HepG2 (cell line): ENCODE results near the gene UBE2O. TPM values are rescaled to one million over a fixed set of nuclear protein-coding genes. Genes with fewer than 3 reads are reported as not detected.

Experiments
- CENPX ChIP-seq: sonication (generic); formaldehyde crosslinking; IDR thresholded peaks from 2 replicates; pipeline ENCODE4 v1.9.0; 2021; ENCODE audit warnings: mild to moderate bottlenecking, missing genetic modification reagents, moderate library complexity
- ERF ChIP-seq: IDR thresholded peaks from 2 replicates; pipeline ENCODE4 v1.6.1; 2018; ENCODE audit warnings: missing biosample characterization, missing genetic modification reagents
- HHEX ChIP-seq: IDR thresholded peaks from 2 replicates; pipeline ENCODE4 v1.6.1; 2016; ENCODE audit warnings: control low read depth
- HNF4G ChIP-seq, 2 experiments: sonication (generic) in 1 of 2; formaldehyde crosslinking in 1 of 2; IDR thresholded peaks; 2 replicates each; pipeline versions ENCODE4 v1.4.0 to v1.6.1; 2011 to 2020; ENCODE audit warnings: borderline replicate concordance in 2 of 2, low read depth in 2 of 2, mild to moderate bottlenecking in 2 of 2, low read length in 1 of 2, missing genetic modification reagents in 1 of 2, moderate library complexity in 1 of 2
- HOXA9 ChIP-seq: sonication (generic); formaldehyde crosslinking; IDR thresholded peaks from 2 replicates; pipeline ENCODE4 v1.8.1; 2022; ENCODE audit warnings: missing genetic modification reagents, mild to moderate bottlenecking, moderate library complexity, borderline replicate concordance
- KAT7 ChIP-seq: IDR thresholded peaks from 2 replicates; pipeline ENCODE4 v1.6.1; 2018; ENCODE audit warnings: borderline replicate concordance, missing compliant biosample characterization
- KLF16 ChIP-seq, 2 experiments: sonication (generic) in 1 of 2; formaldehyde crosslinking in 1 of 2; IDR thresholded peaks; 2 replicates each; pipeline versions ENCODE4 v1.6.1 to v1.8.0; 2016 to 2023; ENCODE audit warnings: missing genetic modification reagents in 2 of 2, missing compliant biosample characterization in 1 of 2
- MEF2D ChIP-seq: sonication (generic); formaldehyde crosslinking; IDR thresholded peaks from 2 replicates; pipeline ENCODE4 v1.5.1; 2020; ENCODE audit warnings: mild to moderate bottlenecking, missing genetic modification reagents
- POGZ ChIP-seq: sonication (generic); formaldehyde crosslinking; IDR thresholded peaks from 2 replicates; pipeline ENCODE4 v1.4.0; 2020; ENCODE audit warnings: mild to moderate bottlenecking, missing genetic modification reagents
- RCOR2 ChIP-seq: IDR thresholded peaks from 2 replicates; pipeline ENCODE4 v1.6.1; 2016; ENCODE audit warnings: missing biosample characterization, missing genetic modification reagents
- SNAI1 ChIP-seq: sonication (generic); formaldehyde crosslinking; IDR thresholded peaks from 2 replicates; pipeline ENCODE4 v1.5.0; 2020; ENCODE audit warnings: mild to moderate bottlenecking, missing genetic modification reagents, borderline replicate concordance
- YY1 ChIP-seq: IDR thresholded peaks from 2 replicates; pipeline ENCODE4 v1.6.1; 2011; ENCODE audit warnings: low read length, low read depth, moderate library complexity, mild to moderate bottlenecking; ENCODE audit not compliant: insufficient read depth, insufficient replicate concordance
- ZFP82 ChIP-seq: sonication (generic); formaldehyde crosslinking; IDR thresholded peaks from 2 replicates; pipeline ENCODE4 v1.5.1; 2020; ENCODE audit warnings: mild to moderate bottlenecking, missing genetic modification reagents, borderline replicate concordance
- ZNF567 ChIP-seq: sonication (generic); formaldehyde crosslinking; IDR thresholded peaks from 2 replicates; pipeline ENCODE4 v1.8.1; 2023; ENCODE audit warnings: mild to moderate bottlenecking, missing genetic modification reagents, borderline replicate concordance
- ZNF615 ChIP-seq: sonication (generic); formaldehyde crosslinking; IDR thresholded peaks from 2 replicates; pipeline ENCODE4 v1.5.0; 2020; ENCODE audit warnings: mild to moderate bottlenecking, missing genetic modification reagents, borderline replicate concordance
- ZZZ3 ChIP-seq: sonication (generic); formaldehyde crosslinking; IDR thresholded peaks from 2 replicates; pipeline ENCODE4 v1.4.0; 2020; ENCODE audit warnings: missing genetic modification reagents, mild to moderate bottlenecking, borderline replicate concordance
- polyA plus RNA-seq, 8 experiments: library from polyadenylated mRNA; depleted of rRNA in 3 of 8; stranded (reverse) in 7 of 8; unstranded in 1 of 8; fragments of >200 nt; fragmentation: Illumina TruSeq in 4 of 8; extraction: Trizol in 4 of 8; gene quantifications; 2 replicates each; pipeline versions ENCODE4 v1.2.1 to v1.2.3, GENCODE V29; 2011 to 2016; ENCODE audit warnings: low read depth in 4 of 8, missing spikeins in 1 of 8, mixed read lengths in 1 of 8; ENCODE audit not compliant: insufficient read depth in 1 of 8
- total RNA-seq, 5 experiments: library from RNA; depleted of rRNA; stranded (reverse); fragments of >200 nt; fragmentation: Illumina TruSeq; extraction: Trizol; gene quantifications; 2 replicates each; pipeline ENCODE4 v1.2.3, GENCODE V29; 2016; ENCODE audit warnings: low read depth in 1 of 5
- TF ChIP-seq, protein P1 (sequence below): sonication (generic); formaldehyde crosslinking; IDR thresholded peaks from 2 replicates; pipeline ENCODE4 v1.4.0; 2020; ENCODE audit warnings: mild to moderate bottlenecking, missing genetic modification reagents
- TF ChIP-seq, protein P2 (sequence below): sonication (generic); formaldehyde crosslinking; IDR thresholded peaks from 2 replicates; pipeline ENCODE4 v1.8.0; 2022; ENCODE audit warnings: low read depth, missing genetic modification reagents
- TF ChIP-seq, protein P3 (sequence below): sonication (generic); formaldehyde crosslinking; IDR thresholded peaks from 2 replicates; pipeline ENCODE4 v1.4.0; 2020; ENCODE audit warnings: mild to moderate bottlenecking, missing genetic modification reagents
- TF ChIP-seq, protein P4 (sequence below): sonication (generic); formaldehyde crosslinking; IDR thresholded peaks from one replicate; pipeline ENCODE4 v1.5.1; 2020; ENCODE audit warnings: mild to moderate bottlenecking, missing genetic modification reagents; ENCODE audit errors: not compliant biosample characterization

UBE2O gene
- total and polyA plus RNA-seq, 2 of the 13 experiments (the other 11 are each of a cell fraction or from before 2014, with no cell fraction given) = 21.5 to 23.5 TPM

DNA sequence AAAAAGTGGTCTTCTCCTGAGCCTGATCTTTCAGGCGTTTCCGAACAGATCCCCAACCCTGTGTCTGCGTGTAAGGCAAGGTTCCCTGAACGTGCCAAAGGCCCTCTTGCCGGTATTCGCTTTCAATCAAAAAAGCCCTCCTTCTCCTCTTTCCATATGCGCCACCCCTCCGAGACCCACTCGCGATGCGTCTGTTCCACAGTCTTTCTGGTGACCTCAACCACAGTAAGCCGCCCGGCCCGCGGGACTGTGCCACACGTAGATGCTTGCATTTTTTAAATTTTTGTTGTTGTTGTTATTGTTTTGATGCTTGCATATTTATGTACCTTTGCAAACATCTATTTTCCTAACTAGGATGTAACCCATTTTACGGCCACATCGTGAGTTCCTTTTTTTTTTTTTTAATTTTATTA is 98.6 kb downstream of the UBE2O start (continued):
- TF ChIP-seq, protein P1, sequence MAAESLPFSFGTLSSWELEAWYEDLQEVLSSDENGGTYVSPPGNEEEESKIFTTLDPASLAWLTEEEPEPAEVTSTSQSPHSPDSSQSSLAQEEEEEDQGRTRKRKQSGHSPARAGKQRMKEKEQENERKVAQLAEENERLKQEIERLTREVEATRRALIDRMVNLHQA (CRISPR knock-in tag) = no peak
- TF ChIP-seq ZZZ3 (no peak), POGZ (CRISPR knock-in tag) (no peak), MEF2D (CRISPR knock-in tag) (no peak), HOXA9 (CRISPR knock-in tag) (no peak), ZFP82 (CRISPR knock-in tag) (no peak), SNAI1 (CRISPR knock-in tag) (no peak), RCOR2 (CRISPR knock-in tag) (no peak), ZNF567 (CRISPR knock-in tag) (no peak), ZNF615 (CRISPR knock-in tag) (no peak), ERF (no peak), KLF16 (CRISPR knock-in tag; IDR thresholded peaks at IDR 0.05) (no peak), HNF4G (IDR thresholded peaks at IDR 0.05; ENCODE audit: borderline replicate concordance, low read depth, low read length) (no peak), HNF4G (CRISPR knock-in tag; IDR thresholded peaks at IDR 0.05; ENCODE audit: borderline replicate concordance, low read depth) (no peak), KAT7 (CRISPR knock-in tag) (no peak), YY1 (no peak), HHEX (no peak), CENPX (CRISPR knock-in tag) (no peak)
- TF ChIP-seq, protein P2, sequence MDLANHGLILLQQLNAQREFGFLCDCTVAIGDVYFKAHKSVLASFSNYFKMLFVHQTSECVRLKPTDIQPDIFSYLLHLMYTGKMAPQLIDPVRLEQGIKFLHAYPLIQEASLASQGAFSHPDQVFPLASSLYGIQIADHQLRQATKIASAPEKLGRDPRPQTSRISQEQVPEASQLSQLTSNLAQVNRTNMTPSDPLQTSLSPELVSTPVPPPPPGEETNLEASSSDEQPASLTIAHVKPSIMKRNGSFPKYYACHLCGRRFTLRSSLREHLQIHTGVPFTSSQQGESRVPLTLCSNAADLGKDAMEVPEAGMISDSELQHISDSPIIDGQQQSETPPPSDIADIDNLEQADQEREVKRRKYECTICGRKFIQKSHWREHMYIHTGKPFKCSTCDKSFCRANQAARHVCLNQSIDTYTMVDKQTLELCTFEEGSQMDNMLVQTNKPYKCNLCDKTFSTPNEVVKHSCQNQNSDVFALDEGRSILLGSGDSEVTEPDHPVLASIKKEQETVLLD (CRISPR knock-in tag) = peak; percentile 11; the same call in 1 of the 2 replicates
- TF ChIP-seq, protein P3, sequence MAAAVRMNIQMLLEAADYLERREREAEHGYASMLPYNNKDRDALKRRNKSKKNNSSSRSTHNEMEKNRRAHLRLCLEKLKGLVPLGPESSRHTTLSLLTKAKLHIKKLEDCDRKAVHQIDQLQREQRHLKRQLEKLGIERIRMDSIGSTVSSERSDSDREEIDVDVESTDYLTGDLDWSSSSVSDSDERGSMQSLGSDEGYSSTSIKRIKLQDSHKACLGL = no peak
- TF ChIP-seq, protein P4, sequence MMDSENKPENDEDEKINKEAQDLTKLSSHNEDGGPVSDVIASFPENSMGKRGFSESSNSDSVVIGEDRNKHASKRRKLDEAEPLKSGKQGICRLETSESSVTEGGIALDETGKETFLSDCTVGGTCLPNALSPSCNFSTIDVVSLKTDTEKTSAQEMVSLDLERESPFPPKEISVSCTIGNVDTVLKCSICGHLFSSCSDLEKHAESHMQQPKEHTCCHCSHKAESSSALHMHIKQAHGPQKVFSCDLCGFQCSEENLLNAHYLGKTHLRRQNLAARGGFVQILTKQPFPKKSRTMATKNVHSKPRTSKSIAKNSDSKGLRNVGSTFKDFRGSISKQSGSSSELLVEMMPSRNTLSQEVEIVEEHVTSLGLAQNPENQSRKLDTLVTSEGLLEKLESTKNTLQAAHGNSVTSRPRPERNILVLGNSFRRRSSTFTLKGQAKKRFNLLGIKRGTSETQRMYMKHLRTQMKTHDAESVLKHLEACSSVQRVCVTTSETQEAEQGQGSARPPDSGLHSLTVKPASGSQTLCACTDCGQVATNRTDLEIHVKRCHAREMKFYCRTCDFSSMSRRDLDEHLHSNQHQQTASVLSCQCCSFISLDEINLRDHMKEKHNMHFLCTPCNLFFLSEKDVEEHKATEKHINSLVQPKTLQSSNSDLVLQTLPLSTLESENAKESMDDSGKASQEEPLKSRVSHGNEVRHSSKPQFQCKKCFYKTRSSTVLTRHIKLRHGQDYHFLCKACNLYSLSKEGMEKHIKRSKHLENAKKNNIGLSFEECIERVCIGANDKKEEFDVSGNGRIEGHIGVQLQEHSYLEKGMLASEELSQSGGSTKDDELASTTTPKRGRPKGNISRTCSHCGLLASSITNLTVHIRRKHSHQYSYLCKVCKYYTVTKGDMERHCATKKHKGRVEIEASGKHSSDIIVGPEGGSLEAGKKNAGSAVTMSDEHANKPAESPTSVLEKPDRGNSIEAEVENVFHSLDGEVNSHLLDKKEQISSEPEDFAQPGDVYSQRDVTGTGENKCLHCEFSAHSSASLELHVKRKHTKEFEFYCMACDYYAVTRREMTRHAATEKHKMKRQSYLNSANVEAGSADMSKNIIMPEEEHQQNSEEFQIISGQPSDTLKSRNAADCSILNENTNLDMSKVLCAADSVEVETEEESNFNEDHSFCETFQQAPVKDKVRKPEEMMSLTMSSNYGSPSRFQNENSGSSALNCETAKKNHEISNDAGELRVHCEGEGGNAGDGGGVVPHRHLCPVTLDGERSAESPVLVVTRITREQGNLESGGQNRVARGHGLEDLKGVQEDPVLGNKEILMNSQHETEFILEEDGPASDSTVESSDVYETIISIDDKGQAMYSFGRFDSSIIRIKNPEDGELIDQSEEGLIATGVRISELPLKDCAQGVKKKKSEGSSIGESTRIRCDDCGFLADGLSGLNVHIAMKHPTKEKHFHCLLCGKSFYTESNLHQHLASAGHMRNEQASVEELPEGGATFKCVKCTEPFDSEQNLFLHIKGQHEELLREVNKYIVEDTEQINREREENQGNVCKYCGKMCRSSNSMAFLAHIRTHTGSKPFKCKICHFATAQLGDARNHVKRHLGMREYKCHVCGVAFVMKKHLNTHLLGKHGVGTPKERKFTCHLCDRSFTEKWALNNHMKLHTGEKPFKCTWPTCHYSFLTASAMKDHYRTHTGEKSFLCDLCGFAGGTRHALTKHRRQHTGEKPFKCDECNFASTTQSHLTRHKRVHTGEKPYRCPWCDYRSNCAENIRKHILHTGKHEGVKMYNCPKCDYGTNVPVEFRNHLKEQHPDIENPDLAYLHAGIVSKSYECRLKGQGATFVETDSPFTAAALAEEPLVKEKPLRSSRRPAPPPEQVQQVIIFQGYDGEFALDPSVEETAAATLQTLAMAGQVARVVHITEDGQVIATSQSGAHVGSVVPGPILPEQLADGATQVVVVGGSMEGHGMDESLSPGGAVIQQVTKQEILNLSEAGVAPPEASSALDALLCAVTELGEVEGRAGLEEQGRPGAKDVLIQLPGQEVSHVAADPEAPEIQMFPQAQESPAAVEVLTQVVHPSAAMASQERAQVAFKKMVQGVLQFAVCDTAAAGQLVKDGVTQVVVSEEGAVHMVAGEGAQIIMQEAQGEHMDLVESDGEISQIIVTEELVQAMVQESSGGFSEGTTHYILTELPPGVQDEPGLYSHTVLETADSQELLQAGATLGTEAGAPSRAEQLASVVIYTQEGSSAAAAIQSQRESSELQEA (CRISPR knock-in tag) = no peak
